HCT116 (cell line): ENCODE data around the gene TMEM42.

Experiments
- CBX3 ChIP-seq: IDR thresholded peaks from 2 replicates; pipeline ENCODE4 v1.6.1; 2012; ENCODE audit warnings: low read depth
- CTCF ChIP-seq, 3 experiments: fragments of 200-600 bp in 1 of 3; sonication (generic) in 1 of 3; IDR thresholded peaks in 2 of 3; conservative IDR thresholded peaks in 1 of 3; 2 replicates each; pipeline ENCODE4 v1.5.1; 2012 to 2017; ENCODE audit warnings: low read depth in 2 of 3, low read length in 2 of 3, antibody characterized with exemption in 1 of 3, borderline replicate concordance in 1 of 3, control low read depth in 1 of 3, mild to moderate bottlenecking in 1 of 3, mixed read lengths in 1 of 3, mixed run types in 1 of 3, moderate library complexity in 1 of 3; ENCODE audit not compliant: insufficient read depth in 1 of 3
- EZH2phosphoT487 ChIP-seq: fragments of 200-600 bp; IDR thresholded peaks from 2 replicates; pipeline ENCODE4 v1.6.1; 2018; ENCODE audit warnings: antibody characterized with exemption, borderline replicate concordance
- JUND ChIP-seq: IDR thresholded peaks from 2 replicates; pipeline ENCODE4 v1.6.1; 2012
- POLR2A ChIP-seq: IDR thresholded peaks from 2 replicates; pipeline ENCODE4 v1.7.0; 2011; ENCODE audit warnings: borderline replicate concordance; ENCODE audit not compliant: insufficient read depth, insufficient read length; ENCODE audit errors: extremely low read depth
- POLR2AphosphoS5 ChIP-seq: IDR thresholded peaks from 2 replicates; pipeline ENCODE4 v1.6.1; 2011; ENCODE audit warnings: mild to moderate bottlenecking, low read depth, low read length, moderate library complexity
- RAD21 ChIP-seq: IDR thresholded peaks from 2 replicates; pipeline ENCODE4 v1.6.1; 2012; ENCODE audit warnings: low read depth, mild to moderate bottlenecking
- SIN3A ChIP-seq: IDR thresholded peaks from 2 replicates; pipeline ENCODE4 v1.6.1; 2012; ENCODE audit warnings: low read depth
- TCF7L2 ChIP-seq: IDR thresholded peaks from 2 replicates; pipeline ENCODE4 v1.7.0; 2011; ENCODE audit warnings: borderline replicate concordance, inconsistent platforms; ENCODE audit not compliant: insufficient read depth, insufficient read length; ENCODE audit errors: extremely low read depth

- TF ChIP-seq POLR2AphosphoS5 (no peak), CTCF (IDR thresholded peaks at IDR 0.05 in 2 of 3, conservative IDR thresholded peaks at IDR 0.05 in 1 of 3; ENCODE audit: borderline replicate concordance in 1 of 3, insufficient read depth in 1 of 3, low read depth in 2 of 3, low read length in 2 of 3) (no peak), RAD21 (no peak), POLR2A (no peak), EZH2phosphoT487 (no peak), SIN3A (no peak), TCF7L2 (no peak), CBX3 (no peak), JUND (no peak)
Measured at GRCh38 chr3:44825264-44825925, 36.3 kb upstream of the TMEM42 start.
